HepG2 (cell line): ENCODE measurements around the gene METTL23. TPM values are rescaled to one million over a fixed set of nuclear protein-coding genes. Genes with fewer than 3 reads are reported as not detected.

ENCODE experiments used
- ARID5B ChIP-seq: IDR thresholded peaks from 2 replicates; pipeline ENCODE4 v1.4.0; 2020; ENCODE audit warnings: mild to moderate bottlenecking, missing genetic modification reagents
- CEBPZ ChIP-seq: IDR thresholded peaks from 2 replicates; pipeline ENCODE4 v1.6.1; 2012; ENCODE audit warnings: low read length, improper control_type of control experiment
- HMGXB4 ChIP-seq, 2 experiments: sonication (generic) in 1 of 2; formaldehyde crosslinking in 1 of 2; IDR thresholded peaks; 2 replicates each; pipeline versions ENCODE4 v1.4.0 to v1.6.1; 2018 to 2020; ENCODE audit warnings: missing genetic modification reagents in 2 of 2, borderline replicate concordance in 1 of 2, low read depth in 1 of 2, mild to moderate bottlenecking in 1 of 2, missing biosample characterization in 1 of 2
- IRF2 ChIP-seq: IDR thresholded peaks from 2 replicates; pipeline ENCODE4 v1.6.1; 2018; ENCODE audit warnings: missing genetic modification reagents, missing compliant biosample characterization
- REXO4 ChIP-seq: sonication (generic); formaldehyde crosslinking; IDR thresholded peaks from 2 replicates; pipeline ENCODE4 v1.8.0; 2022; ENCODE audit warnings: missing genetic modification reagents, mild to moderate bottlenecking, borderline replicate concordance
- RXRB ChIP-seq: IDR thresholded peaks from 2 replicates; pipeline ENCODE4 v1.6.1; 2016; ENCODE audit warnings: borderline replicate concordance, missing genetic modification reagents, missing compliant biosample characterization
- SMAD1 ChIP-seq: sonication (generic); formaldehyde crosslinking; IDR thresholded peaks from 2 replicates; pipeline ENCODE4 v1.4.0; 2020; ENCODE audit warnings: missing genetic modification reagents, low read depth, mild to moderate bottlenecking, borderline replicate concordance
- SOX13 ChIP-seq, 3 experiments: fragments of 450-650 bp in 1 of 3; sonication (generic) in 1 of 3; formaldehyde crosslinking in 1 of 3; IDR thresholded peaks in 2 of 3; conservative IDR thresholded peaks in 1 of 3; 2 replicates each; pipeline versions ENCODE4 v1.5.0 to v1.6.1; 2016 to 2020; ENCODE audit warnings: antibody characterized with exemption in 1 of 3, mild to moderate bottlenecking in 1 of 3, missing compliant biosample characterization in 1 of 3, missing genetic modification reagents in 1 of 3, moderate library complexity in 1 of 3
- SRSF4 ChIP-seq: fragments of 200-400 bp; formaldehyde crosslinking; IDR thresholded peaks from one replicate; pipeline ENCODE4 v1.6.1; 2018; ENCODE audit warnings: mild to moderate bottlenecking, low read depth, low read length, moderate library complexity; ENCODE audit not compliant: poor library complexity, severe bottlenecking
- XRCC5 ChIP-seq: fragments of 200-400 bp; formaldehyde crosslinking; optimal IDR thresholded peaks from 2 replicates; pipeline ENCODE3; 2017; ENCODE audit warnings: mild to moderate bottlenecking, low read length
- ZBTB33 ChIP-seq: sonication (generic); formaldehyde crosslinking; IDR thresholded peaks from 2 replicates; pipeline ENCODE4 v1.4.0; 2020; ENCODE audit warnings: missing genetic modification reagents
- ZKSCAN8 ChIP-seq: IDR thresholded peaks from 2 replicates; pipeline ENCODE4 v1.6.1; 2016; ENCODE audit warnings: borderline replicate concordance, missing genetic modification reagents, missing compliant biosample characterization
- ZNF670 ChIP-seq: sonication (generic); formaldehyde crosslinking; IDR thresholded peaks from 2 replicates; pipeline ENCODE4 v1.8.0; 2022; ENCODE audit warnings: mild to moderate bottlenecking, missing genetic modification reagents, borderline replicate concordance
- ZNF720 ChIP-seq: sonication (generic); formaldehyde crosslinking; IDR thresholded peaks from 2 replicates; pipeline ENCODE4 v1.4.0; 2020; ENCODE audit warnings: missing genetic modification reagents
- polyA plus RNA-seq, 8 experiments: library from polyadenylated mRNA; depleted of rRNA in 3 of 8; stranded (reverse) in 7 of 8; unstranded in 1 of 8; fragments of >200 nt; fragmentation: Illumina TruSeq in 4 of 8; extraction: Trizol in 4 of 8; gene quantifications; 2 replicates each; pipeline versions ENCODE4 v1.2.1 to v1.2.3, GENCODE V29; 2011 to 2016; ENCODE audit warnings: low read depth in 4 of 8, missing spikeins in 1 of 8, mixed read lengths in 1 of 8; ENCODE audit not compliant: insufficient read depth in 1 of 8
- total RNA-seq, 5 experiments: library from RNA; depleted of rRNA; stranded (reverse); fragments of >200 nt; fragmentation: Illumina TruSeq; extraction: Trizol; gene quantifications; 2 replicates each; pipeline ENCODE4 v1.2.3, GENCODE V29; 2016; ENCODE audit warnings: low read depth in 1 of 5

METTL23 gene
- total and polyA plus RNA-seq, 2 of the 13 experiments (the other 11 are each of a cell fraction or from before 2014, with no cell fraction given): 39.9 to 104 TPM

GRCh38 chr17:76681222-76682137, 45.2 kb upstream of the METTL23 start (continued):
- TF ChIP-seq ZBTB33: peak; percentile 64; the same call in 1 of the 2 replicates
- TF ChIP-seq SMAD1: no peak
- TF ChIP-seq RXRB (CRISPR knock-in tag): peak; percentile 40; the same call in 1 of the 2 replicates
- TF ChIP-seq ZNF670 (CRISPR knock-in tag): no peak
- TF ChIP-seq HMGXB4 (CRISPR knock-in tag; IDR thresholded peaks at IDR 0.05; ENCODE audit: borderline replicate concordance in 1 of 2, low read depth in 1 of 2): peak; percentile 32 to 50; a peak in 2 of 4 replicates
- no peak for TF ChIP-seq CEBPZ
- TF ChIP-seq SOX13 (IDR thresholded peaks at IDR 0.05): no peak
- TF ChIP-seq SOX13 (CRISPR knock-in tag; conservative IDR thresholded peaks at IDR 0.05 in 1 of 2, IDR thresholded peaks at IDR 0.05 in 1 of 2): 0 out of 4 replicates have a peak, but pooled peaks of 1 of the 2 experiments have one; percentile 16
- TF ChIP-seq REXO4 (CRISPR knock-in tag): no peak
- 0 out of 2 replicates have a peak, but pooled peaks have one; percentile 20 for TF ChIP-seq ARID5B (CRISPR knock-in tag)
- peak; percentile 59 for TF ChIP-seq XRCC5
- TF ChIP-seq SRSF4: no peak
- no peak for TF ChIP-seq ZNF720 (CRISPR knock-in tag)
- TF ChIP-seq IRF2 (CRISPR knock-in tag): 0 out of 2 replicates have a peak, but pooled peaks have one; percentile 43
- peak; percentile 80; the same call in 1 of the 2 replicates for TF ChIP-seq ZKSCAN8 (CRISPR knock-in tag)
